Measurements from ENCODE around the gene LPAR6.

DNA sequence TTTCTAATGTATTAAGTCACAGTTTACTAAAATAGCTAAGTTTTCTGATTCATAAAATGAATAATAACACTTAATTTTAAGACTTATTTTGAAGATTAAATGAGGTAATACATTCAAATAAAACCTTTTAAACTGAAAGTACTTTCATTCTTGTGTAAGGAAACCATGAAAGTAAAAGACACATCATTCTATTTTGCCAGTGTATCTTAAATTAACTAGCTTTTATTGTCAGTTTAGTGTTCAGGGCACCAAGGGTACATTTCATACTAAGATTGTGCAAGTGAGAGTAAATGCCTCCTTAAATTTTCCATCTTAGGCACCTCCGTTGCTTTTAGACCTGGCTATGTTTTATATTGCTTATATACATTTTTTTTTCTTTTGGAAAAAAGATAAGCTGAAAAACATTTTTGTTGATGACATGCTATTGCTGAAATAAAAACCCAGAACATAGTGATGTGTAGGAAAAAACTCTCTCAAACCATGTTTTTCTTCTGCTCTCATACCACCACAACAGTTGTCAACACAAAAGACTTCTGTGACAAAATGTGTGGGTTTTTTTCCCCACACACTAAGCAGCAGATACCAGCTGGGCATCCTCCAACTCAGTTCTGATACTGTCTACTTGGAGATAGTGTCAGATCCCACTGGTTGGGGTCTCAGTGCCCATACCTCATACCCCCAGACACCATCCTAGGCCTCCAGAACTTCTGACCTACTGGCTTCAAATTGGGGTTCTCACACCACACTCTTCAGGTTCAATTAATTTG is 30.7 kb upstream of the LPAR6 start:
- TF ChIP-seq, protein P1, sequence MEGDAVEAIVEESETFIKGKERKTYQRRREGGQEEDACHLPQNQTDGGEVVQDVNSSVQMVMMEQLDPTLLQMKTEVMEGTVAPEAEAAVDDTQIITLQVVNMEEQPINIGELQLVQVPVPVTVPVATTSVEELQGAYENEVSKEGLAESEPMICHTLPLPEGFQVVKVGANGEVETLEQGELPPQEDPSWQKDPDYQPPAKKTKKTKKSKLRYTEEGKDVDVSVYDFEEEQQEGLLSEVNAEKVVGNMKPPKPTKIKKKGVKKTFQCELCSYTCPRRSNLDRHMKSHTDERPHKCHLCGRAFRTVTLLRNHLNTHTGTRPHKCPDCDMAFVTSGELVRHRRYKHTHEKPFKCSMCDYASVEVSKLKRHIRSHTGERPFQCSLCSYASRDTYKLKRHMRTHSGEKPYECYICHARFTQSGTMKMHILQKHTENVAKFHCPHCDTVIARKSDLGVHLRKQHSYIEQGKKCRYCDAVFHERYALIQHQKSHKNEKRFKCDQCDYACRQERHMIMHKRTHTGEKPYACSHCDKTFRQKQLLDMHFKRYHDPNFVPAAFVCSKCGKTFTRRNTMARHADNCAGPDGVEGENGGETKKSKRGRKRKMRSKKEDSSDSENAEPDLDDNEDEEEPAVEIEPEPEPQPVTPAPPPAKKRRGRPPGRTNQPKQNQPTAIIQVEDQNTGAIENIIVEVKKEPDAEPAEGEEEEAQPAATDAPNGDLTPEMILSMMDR (IDR thresholded peaks at IDR 0.05) = no peak
- TF ChIP-seq EP300 (IDR thresholded peaks at IDR 0.05) = no peak
- no peak for TF ChIP-seq POLR2AphosphoS5 (IDR thresholded peaks at IDR 0.05)

All from suprapubic skin (tissue), 4 donors.